ENCODE data around the gene GPSM1. TPM values are rescaled to one million over a fixed set of nuclear protein-coding genes. Genes with fewer than 3 reads are reported as not detected.

GPSM1 gene
- total and polyA plus RNA-seq, 4 donors = 0.11 to 2.9 (median 1.6) TPM

DNA sequence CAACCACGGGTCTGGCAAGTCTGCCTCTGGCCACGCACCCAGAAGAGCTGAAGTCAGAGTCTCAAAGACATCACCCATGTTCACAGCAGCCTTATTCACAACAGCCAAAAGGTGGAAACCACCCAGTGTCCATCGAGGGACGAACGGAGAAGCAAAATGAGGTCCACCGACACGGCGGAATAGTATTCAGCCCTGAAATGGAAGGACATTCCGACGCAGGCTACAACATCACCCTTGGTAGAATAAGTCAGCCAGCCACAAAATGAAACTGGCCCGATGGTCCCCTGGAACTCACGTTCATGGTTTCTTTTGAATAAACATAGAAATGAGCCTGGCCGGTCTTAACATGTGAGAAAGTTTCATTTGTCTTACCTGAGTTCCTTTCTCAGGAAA is 40.4 kb upstream of the GPSM1 start:
- Histone ChIP-seq H3K4me3 (ENCODE audit: low read depth in 1 of 3, low read length in 3 of 3) (no peak overlapping the region), H3K27ac (ENCODE audit: low read depth in 1 of 2, low read length in 2 of 2) (no peak overlapping the region), H3K4me1 (ENCODE audit: control insufficient read depth in 4 of 4, insufficient read depth in 4 of 4, low read length in 3 of 4) (peaks cover 0 to 5% (median 4%) of the 10 kb centered on the region in 4 donors), H3K9ac (ENCODE audit: low read depth in 1 of 2, low read length in 2 of 2) (no peak overlapping the region), H3K9me3 (ENCODE audit: control insufficient read depth in 4 of 4, low read length in 3 of 4) (no peaks in the 10 kb centered on the region), H3K27me3 (ENCODE audit: control insufficient read depth in 4 of 4, insufficient read depth in 4 of 4, low read length in 3 of 4) (no peaks in the 10 kb centered on the region), H3K36me3 (ENCODE audit: control insufficient read depth in 4 of 4, insufficient read depth in 3 of 4, low read depth in 1 of 4, low read length in 3 of 4) (no peaks in the 10 kb centered on the region)
- no peak for DNase-seq (ENCODE audit: low spot score)
- TF ChIP-seq TAF1 (conservative IDR thresholded peaks at IDR 0.05) = no peak
- no peak for TF ChIP-seq SP1 (IDR thresholded peaks at IDR 0.05)
- TF ChIP-seq, protein P1, sequence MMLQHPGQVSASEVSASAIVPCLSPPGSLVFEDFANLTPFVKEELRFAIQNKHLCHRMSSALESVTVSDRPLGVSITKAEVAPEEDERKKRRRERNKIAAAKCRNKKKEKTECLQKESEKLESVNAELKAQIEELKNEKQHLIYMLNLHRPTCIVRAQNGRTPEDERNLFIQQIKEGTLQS (IDR thresholded peaks at IDR 0.05) = no peak
- 91% methylated on average over 13 of the region's 13 CpGs for WGBS

DNA sequence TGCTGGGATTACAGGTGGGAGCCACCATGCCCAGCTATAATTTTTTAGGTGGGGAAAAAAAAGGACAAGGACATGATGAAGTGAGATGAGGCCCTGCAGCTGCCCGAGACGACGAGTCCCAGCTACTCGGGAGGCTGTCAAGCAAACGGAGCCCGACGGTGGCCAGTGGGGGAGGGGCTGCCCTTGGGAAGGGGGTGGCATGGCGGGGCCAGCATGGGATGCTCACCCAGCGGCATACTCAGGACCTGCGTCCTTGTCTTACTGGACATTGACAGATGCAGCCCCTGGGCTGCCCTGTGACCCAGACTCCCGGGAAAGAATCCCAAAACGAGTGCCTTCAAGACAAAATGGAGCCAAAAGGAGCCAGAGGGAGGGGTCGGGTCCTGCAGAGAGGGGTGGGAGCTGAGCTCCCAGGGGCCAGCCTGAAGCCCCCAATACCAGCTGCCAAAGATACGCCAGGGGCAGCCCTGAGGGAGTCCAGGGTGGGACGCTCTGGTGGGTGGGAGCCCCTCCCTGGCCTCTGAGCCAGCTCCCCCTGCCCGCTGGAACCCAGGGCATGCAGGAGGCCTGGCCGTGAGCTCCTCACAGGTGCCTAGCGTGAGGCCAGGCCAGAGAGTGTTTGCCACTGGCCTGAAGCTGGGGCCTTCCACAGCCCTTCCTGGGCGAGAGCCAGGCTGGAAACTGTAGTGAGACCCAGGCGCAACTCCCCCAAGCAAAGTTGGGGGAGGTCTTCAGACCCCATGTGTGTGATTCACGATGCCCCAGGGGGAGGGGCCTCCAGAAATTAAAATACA is 39.2 kb upstream of the GPSM1 start:
- no peak for DNase-seq (ENCODE audit: low spot score)
- WGBS = 66% methylated on average over 21 of the region's 21 CpGs
- H3K4me3 ChIP-seq (ENCODE audit: low read depth in 1 of 3, low read length in 3 of 3) = no peak overlapping the region
- TF ChIP-seq, protein P2, sequence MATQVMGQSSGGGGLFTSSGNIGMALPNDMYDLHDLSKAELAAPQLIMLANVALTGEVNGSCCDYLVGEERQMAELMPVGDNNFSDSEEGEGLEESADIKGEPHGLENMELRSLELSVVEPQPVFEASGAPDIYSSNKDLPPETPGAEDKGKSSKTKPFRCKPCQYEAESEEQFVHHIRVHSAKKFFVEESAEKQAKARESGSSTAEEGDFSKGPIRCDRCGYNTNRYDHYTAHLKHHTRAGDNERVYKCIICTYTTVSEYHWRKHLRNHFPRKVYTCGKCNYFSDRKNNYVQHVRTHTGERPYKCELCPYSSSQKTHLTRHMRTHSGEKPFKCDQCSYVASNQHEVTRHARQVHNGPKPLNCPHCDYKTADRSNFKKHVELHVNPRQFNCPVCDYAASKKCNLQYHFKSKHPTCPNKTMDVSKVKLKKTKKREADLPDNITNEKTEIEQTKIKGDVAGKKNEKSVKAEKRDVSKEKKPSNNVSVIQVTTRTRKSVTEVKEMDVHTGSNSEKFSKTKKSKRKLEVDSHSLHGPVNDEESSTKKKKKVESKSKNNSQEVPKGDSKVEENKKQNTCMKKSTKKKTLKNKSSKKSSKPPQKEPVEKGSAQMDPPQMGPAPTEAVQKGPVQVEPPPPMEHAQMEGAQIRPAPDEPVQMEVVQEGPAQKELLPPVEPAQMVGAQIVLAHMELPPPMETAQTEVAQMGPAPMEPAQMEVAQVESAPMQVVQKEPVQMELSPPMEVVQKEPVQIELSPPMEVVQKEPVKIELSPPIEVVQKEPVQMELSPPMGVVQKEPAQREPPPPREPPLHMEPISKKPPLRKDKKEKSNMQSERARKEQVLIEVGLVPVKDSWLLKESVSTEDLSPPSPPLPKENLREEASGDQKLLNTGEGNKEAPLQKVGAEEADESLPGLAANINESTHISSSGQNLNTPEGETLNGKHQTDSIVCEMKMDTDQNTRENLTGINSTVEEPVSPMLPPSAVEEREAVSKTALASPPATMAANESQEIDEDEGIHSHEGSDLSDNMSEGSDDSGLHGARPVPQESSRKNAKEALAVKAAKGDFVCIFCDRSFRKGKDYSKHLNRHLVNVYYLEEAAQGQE (IDR thresholded peaks at IDR 0.05) = no peak
- no peak for TF ChIP-seq HNF4G (IDR thresholded peaks at IDR 0.05)
- H3K27me3 ChIP-seq (ENCODE audit: control insufficient read depth in 4 of 4, insufficient read depth in 4 of 4, low read length in 3 of 4) = no peaks in the 10 kb centered on the region
- peaks cover 0 to 5% (median 4%) of the 10 kb centered on the region in 4 donors for H3K4me1 ChIP-seq (ENCODE audit: control insufficient read depth in 4 of 4, insufficient read depth in 4 of 4, low read length in 3 of 4)
- H3K27ac ChIP-seq (ENCODE audit: low read depth in 1 of 2, low read length in 2 of 2) = no peak overlapping the region
- no peaks in the 10 kb centered on the region for H3K9me3 ChIP-seq (ENCODE audit: control insufficient read depth in 4 of 4, low read length in 3 of 4)
- no peaks in the 10 kb centered on the region for H3K36me3 ChIP-seq (ENCODE audit: control insufficient read depth in 4 of 4, insufficient read depth in 3 of 4, low read depth in 1 of 4, low read length in 3 of 4)
- no peak overlapping the region for H3K9ac ChIP-seq (ENCODE audit: low read depth in 1 of 2, low read length in 2 of 2)

DNA sequence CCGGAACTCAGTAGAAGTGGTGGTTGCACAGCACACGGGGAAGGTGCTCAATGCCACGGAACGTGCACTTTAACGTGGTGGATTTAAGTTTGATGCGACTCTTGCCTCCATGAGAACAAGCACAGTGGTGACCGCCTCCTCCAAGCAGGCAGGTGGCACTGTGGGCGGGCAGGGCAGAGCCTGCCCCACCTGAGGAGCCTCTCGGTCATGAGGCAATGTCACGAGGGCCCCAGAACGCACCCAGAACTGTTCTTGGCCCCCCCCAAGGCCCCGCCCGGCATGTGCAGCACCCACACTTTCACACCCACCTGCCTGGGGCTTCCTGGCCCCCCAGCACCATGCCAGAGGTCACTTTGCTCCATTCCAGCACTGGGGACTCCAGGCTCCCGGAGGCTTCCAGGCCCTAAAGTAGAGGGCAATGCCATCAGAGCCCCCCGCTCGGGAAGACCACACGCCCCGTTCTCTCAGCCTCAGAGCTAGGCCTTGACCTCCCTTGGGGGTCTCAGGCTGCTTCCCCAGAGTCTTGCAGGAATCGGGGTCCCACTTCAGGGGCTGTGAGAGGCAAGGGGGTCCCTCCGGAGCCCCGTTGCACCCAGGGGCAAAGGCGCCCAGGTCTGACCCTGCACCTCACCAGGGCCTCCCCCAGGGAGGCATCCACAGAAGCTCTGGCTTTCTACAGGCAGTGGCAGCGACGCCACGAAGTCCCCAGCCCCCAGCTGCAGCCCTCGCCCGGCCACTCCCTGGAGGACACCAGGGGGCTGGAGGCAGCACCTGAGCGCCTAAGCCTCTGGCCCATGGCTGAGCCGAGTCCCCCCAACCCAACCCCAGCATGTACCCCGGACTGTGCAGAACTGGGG is 37.5 kb upstream of the GPSM1 start:
- DNase-seq (ENCODE audit: low spot score) = no peak

More for the DNA sequence above, 37.5 kb upstream of the GPSM1 start:
- Histone ChIP-seq H3K36me3 (ENCODE audit: control insufficient read depth in 4 of 4, insufficient read depth in 3 of 4, low read depth in 1 of 4, low read length in 3 of 4) (no peaks in the 10 kb centered on the region), H3K4me1 (ENCODE audit: control insufficient read depth in 4 of 4, insufficient read depth in 4 of 4, low read length in 3 of 4) (no peaks in the 10 kb centered on the region), H3K9me3 (ENCODE audit: control insufficient read depth in 4 of 4, low read length in 3 of 4) (no peaks in the 10 kb centered on the region), H3K9ac (ENCODE audit: low read depth in 1 of 2, low read length in 2 of 2) (no peak overlapping the region), H3K27ac (ENCODE audit: low read depth in 1 of 2, low read length in 2 of 2) (no peak overlapping the region), H3K27me3 (ENCODE audit: control insufficient read depth in 4 of 4, insufficient read depth in 4 of 4, low read length in 3 of 4) (no peaks in the 10 kb centered on the region), H3K4me3 (ENCODE audit: low read depth in 1 of 3, low read length in 3 of 3) (no peak overlapping the region)
- WGBS = 89% methylated on average over 30 of the region's 30 CpGs
- TF ChIP-seq SP1 (IDR thresholded peaks at IDR 0.05) (no peak), HNF4A (conservative IDR thresholded peaks at IDR 0.05) (no peak), GABPA (IDR thresholded peaks at IDR 0.05 in 1 of 2, conservative IDR thresholded peaks at IDR 0.05 in 1 of 2) (no peak), FOXA2 (IDR thresholded peaks at IDR 0.05) (no peak), RXRA (IDR thresholded peaks at IDR 0.05) (no peak), YY1 (IDR thresholded peaks at IDR 0.05) (no peak)
- TF ChIP-seq, protein P2 (IDR thresholded peaks at IDR 0.05) = no peak
- TF ChIP-seq, protein P3, sequence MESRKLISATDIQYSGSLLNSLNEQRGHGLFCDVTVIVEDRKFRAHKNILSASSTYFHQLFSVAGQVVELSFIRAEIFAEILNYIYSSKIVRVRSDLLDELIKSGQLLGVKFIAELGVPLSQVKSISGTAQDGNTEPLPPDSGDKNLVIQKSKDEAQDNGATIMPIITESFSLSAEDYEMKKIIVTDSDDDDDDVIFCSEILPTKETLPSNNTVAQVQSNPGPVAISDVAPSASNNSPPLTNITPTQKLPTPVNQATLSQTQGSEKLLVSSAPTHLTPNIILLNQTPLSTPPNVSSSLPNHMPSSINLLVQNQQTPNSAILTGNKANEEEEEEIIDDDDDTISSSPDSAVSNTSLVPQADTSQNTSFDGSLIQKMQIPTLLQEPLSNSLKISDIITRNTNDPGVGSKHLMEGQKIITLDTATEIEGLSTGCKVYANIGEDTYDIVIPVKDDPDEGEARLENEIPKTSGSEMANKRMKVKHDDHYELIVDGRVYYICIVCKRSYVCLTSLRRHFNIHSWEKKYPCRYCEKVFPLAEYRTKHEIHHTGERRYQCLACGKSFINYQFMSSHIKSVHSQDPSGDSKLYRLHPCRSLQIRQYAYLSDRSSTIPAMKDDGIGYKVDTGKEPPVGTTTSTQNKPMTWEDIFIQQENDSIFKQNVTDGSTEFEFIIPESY (IDR thresholded peaks at IDR 0.05) = no peak

Data from liver (tissue), 9 donors.